HG02981 (cell line): ENCODE measurements around the gene MSLN.
"Not testable (repeated sequence)": the region's sequence is repeated elsewhere in the genome, so short reads cannot be mapped to it uniquely, and the experiment has no call there.

ENCODE experiments used
- ATAC-seq: cut with Tn5 transposase; IDR thresholded peaks from one replicate; pipeline ENCODE4 v1.9.1; 2021; ENCODE audit warnings: mild to moderate bottlenecking, moderate library complexity; ENCODE audit not compliant: unreplicated experiment

The MSLN gene

DNA sequence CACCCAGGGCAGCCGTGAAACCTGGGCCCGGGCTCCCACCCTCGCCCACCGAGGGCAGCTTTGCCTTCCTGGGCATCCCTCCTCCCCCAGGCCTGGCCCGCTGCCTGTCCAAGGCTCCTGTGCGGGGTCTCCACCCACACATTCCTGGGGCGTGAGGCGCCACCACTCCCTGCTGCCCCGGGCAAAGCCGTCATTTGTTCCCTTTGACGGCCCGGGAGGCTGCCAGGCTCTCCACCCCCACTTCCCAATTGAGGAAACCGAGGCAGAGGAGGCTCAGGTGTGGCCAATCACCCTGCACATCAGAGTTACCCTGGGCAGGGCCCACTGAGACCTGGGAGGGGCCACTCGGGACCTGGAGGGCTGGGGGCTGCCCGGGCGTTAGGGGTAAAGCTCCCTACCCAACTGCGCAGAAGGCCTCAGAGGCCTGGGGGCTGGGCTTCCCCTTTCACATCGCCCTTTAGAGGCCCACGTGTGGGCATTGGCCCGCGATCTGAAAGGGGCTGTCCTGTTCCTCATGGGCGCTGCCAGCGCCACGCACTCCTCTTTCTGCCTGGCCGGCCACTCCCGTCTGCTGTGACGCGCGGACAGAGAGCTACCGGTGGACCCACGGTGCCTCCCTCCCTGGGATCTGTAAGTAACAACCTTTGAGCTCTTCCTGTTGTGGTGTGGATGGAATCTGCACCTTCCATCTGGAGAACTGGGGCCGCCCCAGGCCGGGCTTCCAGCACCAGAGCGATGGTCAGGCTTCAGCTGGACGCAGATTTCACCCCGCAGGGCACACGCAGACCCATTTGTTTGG lies at the start of gene MSLN:
Gene MSLN (plus strand): TSS at position 190 of the 799 bp plus-strand sequence. CDS start 1,947 bp downstream, outside the sequence.
- ATAC-seq, result no peak

DNA sequence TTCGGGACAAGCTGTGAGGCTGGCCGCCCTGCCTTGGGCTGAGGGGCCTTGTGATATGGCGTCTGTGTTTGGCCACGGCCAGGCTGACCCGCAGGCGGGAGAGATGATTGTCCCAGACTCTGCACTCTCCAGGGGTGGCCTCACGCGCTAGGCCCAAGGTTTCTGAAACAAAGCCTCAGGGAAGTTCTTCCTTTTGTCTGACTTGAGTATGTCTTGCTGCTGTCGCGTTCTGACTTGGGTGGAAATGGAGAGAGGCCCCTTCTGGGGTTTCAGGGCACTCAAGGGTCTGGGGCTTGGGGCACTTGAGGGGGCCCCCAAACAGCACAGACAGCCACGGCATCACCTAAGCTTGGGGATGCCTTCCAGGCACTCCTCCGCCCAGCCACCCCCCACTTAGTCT lies 49.5 kb upstream of the MSLN start:
- ATAC-seq, result no peak

DNA sequence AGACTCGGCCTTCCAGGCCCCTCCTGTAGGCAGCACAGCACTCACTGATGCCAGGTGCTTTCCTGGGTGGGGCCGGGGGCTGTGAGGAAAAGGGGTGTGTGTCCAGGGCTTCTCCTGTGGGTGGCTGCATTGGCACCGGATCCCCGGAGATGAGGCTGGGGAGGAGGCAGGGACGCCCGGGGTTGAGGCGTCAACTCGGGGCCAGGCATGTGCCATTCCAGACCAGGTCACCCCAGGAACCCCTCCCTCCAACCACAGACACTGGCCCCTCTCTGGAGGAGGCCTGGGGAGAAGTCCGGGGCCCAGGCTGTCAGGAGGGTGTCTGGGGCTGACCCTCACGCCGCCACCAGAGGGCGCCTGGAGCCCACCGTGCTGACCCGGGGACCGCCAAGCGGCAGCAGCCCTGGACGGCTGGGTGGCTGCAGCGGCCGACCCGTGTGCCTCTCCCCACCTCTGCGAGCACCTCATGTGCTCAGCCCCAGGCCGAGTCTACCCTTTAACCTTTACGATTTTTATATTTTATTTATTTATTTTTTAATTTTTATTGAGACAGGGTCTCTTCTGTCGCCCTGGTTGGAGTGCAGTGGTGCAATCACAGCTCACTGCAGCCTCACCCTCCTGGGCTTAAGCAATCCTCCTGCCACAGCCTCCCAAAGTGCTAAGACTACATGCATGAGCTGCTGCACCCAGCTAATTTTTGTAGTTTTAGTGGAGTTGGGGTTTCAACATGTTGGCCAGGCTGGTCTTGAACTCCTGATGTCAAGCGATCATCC lies 48.8 kb upstream of the MSLN start:
- ATAC-seq, result no peak

DNA sequence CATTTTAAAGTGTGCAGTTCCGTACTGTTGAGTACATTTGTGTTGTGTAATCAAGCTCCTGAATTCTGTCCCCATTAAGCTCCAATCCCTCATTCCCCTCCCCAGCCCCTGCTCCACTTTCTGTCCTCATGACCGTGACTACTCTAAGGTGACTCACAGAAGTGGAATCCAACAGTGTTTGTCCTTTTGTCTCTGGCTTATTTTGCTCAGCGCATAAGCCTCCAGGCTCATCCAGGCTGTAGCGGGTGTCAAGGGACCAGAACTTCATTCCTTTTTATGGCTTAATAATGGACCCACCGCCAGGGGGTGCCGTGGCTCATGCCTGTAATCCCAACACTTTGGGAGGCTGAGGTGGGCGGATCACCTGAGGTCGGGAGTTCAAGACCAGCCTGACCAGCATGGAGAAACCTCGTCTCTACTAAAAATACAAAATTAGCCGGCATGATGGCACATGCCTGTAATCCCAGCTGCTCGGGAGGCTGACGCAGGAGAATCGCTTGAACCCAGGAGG lies 47.7 kb upstream of the MSLN start:
- not testable (repeated sequence) for ATAC-seq

- no peak for ATAC-seq
Observed at GRCh38 chr16:714079-714478, 46.5 kb upstream of the MSLN start.

- ATAC-seq, result peak; percentile 69
Observed at GRCh38 chr16:714558-715476, 45.7 kb upstream of the MSLN start, which contains the start of gene METRN. METRN (plus strand) TSS chr16:715118; CDS start chr16:715290, 172 bp downstream.

DNA sequence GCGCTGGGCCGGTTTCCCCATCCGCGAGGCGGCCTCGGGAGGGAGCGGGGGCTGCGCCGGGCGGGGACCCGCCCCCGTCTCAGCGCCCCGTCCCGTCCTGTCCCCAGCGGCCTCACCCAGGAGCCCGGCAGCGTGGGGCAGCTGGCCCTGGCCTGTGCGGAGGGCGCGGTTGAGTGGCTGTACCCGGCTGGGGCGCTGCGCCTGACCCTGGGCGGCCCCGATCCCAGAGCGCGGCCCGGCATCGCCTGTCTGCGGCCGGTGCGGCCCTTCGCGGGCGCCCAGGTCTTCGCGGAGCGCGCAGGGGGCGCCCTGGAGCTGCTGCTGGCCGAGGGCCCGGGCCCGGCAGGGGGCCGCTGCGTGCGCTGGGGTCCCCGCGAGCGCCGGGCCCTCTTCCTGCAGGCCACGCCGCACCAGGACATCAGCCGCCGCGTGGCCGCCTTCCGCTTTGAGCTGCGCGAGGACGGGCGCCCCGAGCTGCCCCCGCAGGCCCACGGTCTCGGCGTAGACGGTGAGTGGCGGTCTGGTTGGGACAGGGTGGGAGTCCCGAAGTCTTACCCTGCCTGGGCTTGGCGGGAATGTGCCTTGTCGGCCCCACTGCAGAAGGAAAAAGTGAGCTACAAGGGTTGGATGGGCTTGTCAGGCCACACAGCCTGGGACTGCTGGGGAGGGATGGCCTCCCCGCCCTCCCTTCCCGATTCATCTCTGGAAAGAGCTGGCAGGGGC lies 44.9 kb upstream of the MSLN start:
- no peak for ATAC-seq

GRCh38 chr16:716200-716568 lies 44.4 kb upstream of the MSLN start:
- ATAC-seq, result no peak

GRCh38 chr16:716768-717325 lies 43.7 kb upstream of the MSLN start:
- ATAC-seq, result no peak

DNA sequence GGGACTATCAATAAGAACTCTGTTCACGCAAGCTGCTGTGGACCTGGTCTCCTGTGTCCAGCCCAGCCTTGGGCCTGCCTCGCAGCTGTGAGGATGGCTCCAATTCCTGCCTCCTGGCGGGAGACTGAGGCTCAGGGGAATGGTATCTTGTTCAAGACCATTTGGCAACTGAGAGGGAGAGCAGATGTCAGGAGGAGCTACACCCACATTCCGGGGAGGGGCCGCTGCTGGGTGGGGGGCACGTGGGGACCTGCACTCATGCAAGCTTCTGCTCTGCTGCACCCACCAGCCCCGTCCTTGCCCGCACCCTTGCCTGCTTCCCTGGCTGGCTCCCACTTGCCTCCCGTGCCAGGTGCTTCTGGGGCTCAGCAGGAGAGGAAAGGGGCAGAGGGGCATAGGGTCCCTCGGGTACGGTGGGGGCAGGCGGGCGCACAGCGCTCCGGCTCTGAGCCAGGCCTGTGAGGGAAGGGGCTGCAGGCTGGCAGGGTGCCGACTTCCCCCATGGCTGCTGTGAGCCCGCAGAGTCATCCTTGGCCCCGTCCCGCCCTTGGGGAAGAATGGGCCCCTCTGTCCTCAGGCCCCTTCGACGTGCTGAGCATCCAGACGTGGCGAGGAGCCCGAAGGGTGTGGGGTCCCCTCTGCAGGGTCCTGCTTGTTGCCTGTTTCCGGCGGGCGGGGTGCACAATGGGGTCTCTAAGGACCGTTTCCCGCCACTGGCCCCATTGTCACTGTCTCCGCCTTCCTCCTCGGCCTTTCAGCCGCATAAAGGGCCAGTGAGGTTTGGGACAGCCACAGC lies 42.9 kb upstream of the MSLN start:
- ATAC-seq, result no peak

- ATAC-seq, result no peak
Observed at GRCh38 chr16:718389-718788, 42.1 kb upstream of the MSLN start.

DNA sequence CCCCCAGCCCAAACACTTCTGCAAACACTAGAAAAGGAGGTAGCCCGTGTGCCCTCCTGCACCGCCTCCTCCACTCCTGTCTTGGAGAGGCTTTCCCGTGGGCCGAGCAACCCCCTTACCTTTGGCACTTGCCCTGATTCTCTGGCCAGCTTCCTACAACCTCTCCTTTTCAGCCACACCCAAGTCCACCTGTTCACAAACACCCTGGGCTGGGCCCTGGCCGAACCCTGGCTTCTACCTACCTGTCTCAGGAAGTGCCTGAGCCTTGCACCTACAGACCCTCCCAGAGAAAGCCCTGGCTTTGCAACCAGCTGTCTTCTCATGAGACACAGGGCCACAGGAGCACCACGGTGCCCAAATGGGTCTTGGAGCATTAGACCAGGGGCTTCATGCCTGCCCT lies 41.6 kb upstream of the MSLN start:
- no peak for ATAC-seq

DNA sequence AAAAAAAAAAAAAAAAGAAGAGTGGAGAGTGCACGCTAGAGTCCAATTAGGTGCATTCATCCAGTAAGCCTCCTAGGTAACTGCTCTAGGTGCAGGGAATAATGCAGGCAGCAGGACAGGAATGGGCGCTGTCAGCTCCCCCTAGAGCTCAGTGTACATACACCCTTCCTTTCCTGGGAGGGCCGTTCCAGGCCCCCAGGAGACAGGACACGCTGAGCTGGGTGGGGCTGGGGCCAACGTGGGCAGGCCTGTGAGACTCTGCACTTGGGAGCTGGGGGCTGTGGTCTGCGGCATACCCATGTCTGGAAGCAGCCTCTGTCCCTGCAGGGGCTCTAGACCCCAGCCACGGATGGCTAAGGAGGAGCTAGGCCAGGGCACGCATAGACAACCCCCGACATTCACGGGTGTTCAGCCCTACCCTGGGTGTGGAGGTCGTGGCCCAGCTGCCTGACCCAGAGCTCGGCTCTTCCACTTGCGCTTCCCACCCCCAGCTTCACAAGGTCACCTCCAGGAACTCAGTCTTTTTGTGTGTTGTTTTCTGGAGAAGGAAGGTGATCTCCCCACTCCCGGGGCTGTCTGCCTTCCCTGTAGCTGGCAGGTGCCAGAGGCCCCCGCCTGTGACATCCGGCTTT lies 40.6 kb upstream of the MSLN start:
- ATAC-seq, result no peak

DNA sequence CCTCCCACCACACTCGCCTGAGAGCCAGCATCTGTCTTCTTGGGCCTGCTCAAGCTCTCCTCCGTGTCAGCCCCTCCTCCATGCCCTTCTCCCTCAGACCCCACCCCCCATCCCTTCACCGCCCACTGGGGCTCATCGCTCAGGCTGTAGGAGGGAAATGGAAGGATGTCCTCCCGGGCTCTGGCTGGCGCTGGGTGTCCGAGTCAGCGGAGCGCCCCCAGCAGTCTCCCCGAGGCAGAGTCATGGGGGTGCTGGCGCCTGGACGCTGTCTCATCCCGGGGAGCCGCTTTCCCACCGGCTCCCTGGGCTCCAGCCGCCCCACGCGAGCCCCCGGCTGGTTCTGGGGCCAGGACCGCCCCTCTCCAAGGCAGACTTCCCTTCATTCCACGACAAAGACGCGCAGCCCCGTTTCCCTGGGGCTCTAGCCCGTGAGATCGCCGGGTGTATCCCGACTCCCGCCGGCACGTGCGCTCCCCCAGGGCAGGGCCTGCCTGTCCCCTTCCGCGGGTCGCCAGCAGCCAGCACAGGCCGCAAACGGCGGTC lies 40.0 kb upstream of the MSLN start:
- ATAC-seq, result peak; percentile 20

DNA sequence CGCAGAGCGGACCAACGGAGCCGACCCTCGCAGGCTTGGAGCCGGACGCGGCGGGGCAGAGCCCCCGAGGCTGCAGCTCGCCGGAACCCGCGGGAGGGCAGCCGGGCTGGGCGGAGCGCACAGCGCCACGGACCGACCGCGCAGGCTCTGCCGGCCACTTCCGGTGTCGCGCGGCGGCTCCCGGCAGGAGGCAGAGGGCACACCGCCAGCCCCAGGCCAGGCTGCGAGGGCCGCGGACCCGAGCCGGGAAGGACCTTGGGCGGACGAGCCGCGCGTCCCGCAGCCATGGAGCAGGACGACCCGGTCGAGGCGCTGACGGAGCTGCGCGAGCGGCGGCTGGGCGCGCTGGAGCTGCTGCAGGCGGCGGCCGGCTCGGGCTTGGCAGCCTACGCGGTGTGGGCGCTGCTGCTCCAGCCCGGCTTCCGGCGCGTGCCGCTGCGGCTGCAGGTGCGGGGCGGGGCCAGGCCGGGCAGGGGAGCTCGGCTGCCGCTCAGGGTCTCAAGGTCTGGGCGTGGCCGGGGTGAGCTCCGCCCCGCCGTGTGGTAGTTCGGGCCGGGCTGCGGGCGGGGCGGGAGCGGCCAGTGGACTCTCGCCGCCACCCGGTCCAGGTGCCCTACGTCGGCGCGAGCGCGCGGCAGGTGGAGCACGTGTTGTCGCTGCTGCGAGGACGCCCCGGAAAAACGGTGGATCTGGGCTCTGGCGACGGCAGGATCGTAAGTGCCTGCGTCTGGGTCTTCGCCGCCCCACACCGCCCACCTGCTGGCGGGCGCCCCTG lies 39.4 kb upstream of the MSLN start, which contains the start of gene ANTKMT:
Gene ANTKMT (plus strand): TSS at position 157 of the 775 bp plus-strand sequence. CDS start 129 bp downstream, at position 286.
- ATAC-seq, result peak; percentile 74

DNA sequence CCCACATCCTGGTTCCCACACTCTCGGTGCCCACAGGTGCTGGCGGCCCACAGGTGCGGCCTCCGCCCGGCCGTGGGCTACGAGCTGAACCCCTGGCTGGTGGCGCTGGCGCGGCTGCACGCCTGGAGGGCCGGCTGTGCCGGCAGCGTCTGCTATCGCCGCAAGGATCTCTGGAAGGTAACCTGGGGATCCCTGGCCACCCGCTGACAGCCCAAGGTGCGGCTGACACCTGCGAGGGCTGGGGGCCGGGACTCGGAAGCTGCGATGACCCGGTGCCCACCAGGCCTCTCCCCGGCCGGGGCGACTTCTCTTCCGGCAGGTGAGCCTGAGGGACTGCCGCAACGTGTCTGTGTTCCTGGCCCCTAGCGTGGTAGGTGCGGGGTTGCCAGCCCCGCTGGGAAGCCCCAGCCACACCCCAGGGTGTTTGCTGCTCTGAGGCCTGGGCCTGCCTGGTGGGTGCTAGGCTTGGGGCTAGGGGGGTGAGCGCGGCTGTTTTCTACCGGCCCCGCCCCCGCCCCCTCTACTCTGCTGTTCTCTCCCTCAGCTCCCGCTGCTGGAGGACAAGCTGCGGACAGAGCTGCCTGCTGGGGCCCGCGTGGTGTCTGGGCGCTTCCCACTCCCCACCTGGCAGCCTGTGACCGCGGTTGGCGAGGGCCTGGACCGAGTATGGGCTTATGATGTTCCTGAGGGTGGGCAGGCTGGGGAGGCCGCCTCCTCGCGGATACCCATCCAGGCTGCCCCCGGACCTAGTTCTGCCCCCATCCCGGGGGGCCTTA lies 38.6 kb upstream of the MSLN start:
- no peak for ATAC-seq
